ENCODE measurements around the gene ITGA4. TPM values are rescaled to one million over a fixed set of nuclear protein-coding genes. Genes with fewer than 3 reads are reported as not detected.

ITGA4 gene
- total RNA-seq, 4 donors from 2014 or later: 1.6 to 9.0 (median 6.4) TPM

GRCh38 chr2:181575650-181576025 lies 118.5 kb downstream of the ITGA4 start:
- Histone ChIP-seq H3K36me3 (no peaks in the 10 kb centered on the region), H3K4me1 (no peaks in the 10 kb centered on the region), H3K4me3 (no peak overlapping the region), H3K9me3 (no peaks in the 10 kb centered on the region), H3K27me3 (peaks cover 0 to 3% (median 0%) of the 10 kb centered on the region in 4 donors), H3K27ac (no peak overlapping the region)
- WGBS, 2 donors: 15 to 40% methylated on average over 2 of the region's 2 CpGs
- intact Hi-C loops (cut with DNase I): no loop called here
- TF ChIP-seq CTCF (IDR thresholded peaks at IDR 0.05) (no peak), POLR2A (IDR thresholded peaks at IDR 0.05) (no peak)
- DNase-seq: no peak

- intact Hi-C loops (cut with DNase I): no loop called here
- WGBS, 2 donors: 84 to 86% methylated on average over 5 of the region's 5 CpGs
- DNase-seq: no peak
- Histone ChIP-seq H3K4me3 (no peak overlapping the region), H3K36me3 (no peaks in the 10 kb centered on the region), H3K27ac (no peak overlapping the region), H3K9me3 (no peaks in the 10 kb centered on the region), H3K4me1 (no peaks in the 10 kb centered on the region), H3K27me3 (peaks cover 0 to 4% (median 0%) of the 10 kb centered on the region in 4 donors)
- TF ChIP-seq POLR2A (IDR thresholded peaks at IDR 0.05) (no peak), CTCF (IDR thresholded peaks at IDR 0.05) (no peak)
Observed at GRCh38 chr2:181576431-181576830, 119.2 kb downstream of the ITGA4 start.

- intact Hi-C loops (cut with DNase I): no loop called here
- Histone ChIP-seq H3K27ac (no peak overlapping the region), H3K9me3 (no peaks in the 10 kb centered on the region), H3K36me3 (no peaks in the 10 kb centered on the region), H3K27me3 (peaks cover 0 to 17% (median 0%) of the 10 kb centered on the region in 4 donors), H3K4me1 (no peaks in the 10 kb centered on the region), H3K4me3 (no peak overlapping the region)
- WGBS, 2 donors: 49 to 57% methylated on average over 3 of the region's 3 CpGs
- no peak for TF ChIP-seq POLR2A (IDR thresholded peaks at IDR 0.05)
- TF ChIP-seq CTCF (IDR thresholded peaks at IDR 0.05): no peak
- no peak for DNase-seq
Observed at GRCh38 chr2:181578829-181579228, 121.6 kb downstream of the ITGA4 start.

- 65 to 87% methylated on average over 2 of the region's 2 CpGs for WGBS, 2 donors
- peaks cover 0 to 7% (median 0%) of the 10 kb centered on the region in 3 donors for H3K4me1 ChIP-seq
- no peak for DNase-seq
- H3K36me3 ChIP-seq: no peaks in the 10 kb centered on the region
- no peaks in the 10 kb centered on the region for H3K9me3 ChIP-seq
- peak in 1 of 6 experiments; percentile 30 for TF ChIP-seq CTCF (IDR thresholded peaks at IDR 0.05)
- TF ChIP-seq POLR2A (IDR thresholded peaks at IDR 0.05): no peak
- no peak overlapping the region for H3K4me3 ChIP-seq
- peaks cover 0 to 14% (median 0%) of the 10 kb centered on the region in 4 donors for H3K27me3 ChIP-seq
- intact Hi-C loops (cut with DNase I): no loop called here
- H3K27ac ChIP-seq: no peak overlapping the region
Observed at GRCh38 chr2:181581534-181581933, 124.3 kb downstream of the ITGA4 start.

GRCh38 chr2:181585732-181586131 lies 128.5 kb downstream of the ITGA4 start:
- no peak for TF ChIP-seq POLR2A (IDR thresholded peaks at IDR 0.05)
- TF ChIP-seq CTCF (IDR thresholded peaks at IDR 0.05): no peak
- Histone ChIP-seq H3K4me1 (peaks cover 0 to 10% (median 0%) of the 10 kb centered on the region in 3 donors), H3K36me3 (no peaks in the 10 kb centered on the region), H3K27me3 (peaks cover 0 to 22% (median 0%) of the 10 kb centered on the region in 4 donors), H3K9me3 (no peaks in the 10 kb centered on the region), H3K27ac (no peak overlapping the region), H3K4me3 (no peak overlapping the region)
- DNase-seq: no peak
- 53 to 63% methylated on average over 3 of the region's 3 CpGs for WGBS, 2 donors
- intact Hi-C loops (cut with DNase I): no loop called here

Other genes starting within 250 kb of the ITGA4 start
- under 1 TPM in 1 of 4 donors, not detected in 3; 0.15 TPM for gene CERKL, start 199.7 kb downstream of the ITGA4 start, total RNA-seq
- gene NEUROD1, start 223.1 kb downstream of the ITGA4 start, total RNA-seq: not detected

Measured in esophagus squamous epithelium (tissue), 5 donors.